ENCODE data around the gene LRIG2. TPM values are rescaled to one million over a fixed set of nuclear protein-coding genes. Genes with fewer than 3 reads are reported as not detected.

The LRIG2 gene
- total RNA-seq, 1 experiment from 2014 or later: 23.2 TPM

DNA sequence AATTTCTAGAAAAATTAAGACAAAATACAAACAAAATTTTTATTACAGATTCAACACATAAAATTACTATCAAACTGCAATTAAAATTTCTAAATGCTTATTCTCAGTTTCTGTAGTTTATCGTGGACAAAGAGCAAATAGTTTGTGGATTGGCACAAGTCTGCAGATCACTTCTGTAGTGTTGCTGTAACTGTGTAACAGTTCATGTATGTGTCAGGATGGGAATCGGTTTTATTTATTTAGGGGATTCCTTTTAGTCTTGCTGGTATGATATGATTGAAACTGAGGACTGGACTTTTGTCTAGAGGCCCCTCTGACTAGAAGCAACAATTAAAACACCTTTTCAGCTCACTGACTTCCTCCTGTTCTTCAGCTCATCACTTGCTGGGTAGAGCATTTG lies 60.8 kb downstream of the LRIG2 start:
- Histone ChIP-seq H3K4me2 (ENCODE audit: insufficient read depth, insufficient read length, low read length) (no peak overlapping the region), H2BK5ac (ENCODE audit: insufficient read length, low read length) (no peak overlapping the region), H4K5ac (ENCODE audit: insufficient read length, low read depth, low read length) (no peak overlapping the region), H2BK20ac (ENCODE audit: low read depth, low read length, poor library complexity, severe bottlenecking) (no peak overlapping the region), H2AFZ (ENCODE audit: low read length) (no peak overlapping the region), H3K4ac (ENCODE audit: low read depth, low read length) (no peak overlapping the region), H2BK15ac (ENCODE audit: low read depth, low read length) (no peak overlapping the region), H3K79me2 (ENCODE audit: insufficient read depth, low read length) (no peaks in the 10 kb centered on the region), H2BK120ac (ENCODE audit: low read depth, low read length, poor library complexity, severe bottlenecking) (no peak overlapping the region), H4K20me1 (ENCODE audit: control insufficient read depth, insufficient read depth, insufficient read length) (no peaks in the 10 kb centered on the region), H3K23ac (ENCODE audit: insufficient read length, low read depth, low read length) (no peak overlapping the region), H4K91ac (ENCODE audit: insufficient read length, low read depth, low read length) (no peak overlapping the region), H3K79me1 (ENCODE audit: insufficient read depth, low read depth, low read length, poor library complexity, severe bottlenecking) (no peaks in the 10 kb centered on the region), H3K9ac (ENCODE audit: extremely low read depth, insufficient read length, low read length) (no peak overlapping the region), H3K27ac (ENCODE audit: insufficient read length, low read depth, low read length) (no peak overlapping the region), H3K56ac (ENCODE audit: insufficient read length, low read depth, low read length) (no peak overlapping the region), H3K4me1 (ENCODE audit: insufficient read depth, low read length) (no peaks in the 10 kb centered on the region), H3K23me2 (ENCODE audit: insufficient read length, low read depth, low read length, poor library complexity, severe bottlenecking) (no peaks in the 10 kb centered on the region), H4K8ac (replicated peaks; ENCODE audit: insufficient read length, low read depth, low read length) (no peak overlapping the region), H3K9me3 (ENCODE audit: control insufficient read depth, low read depth, low read length) (no peaks in the 10 kb centered on the region), H3T11ph (ENCODE audit: low read length) (no peak overlapping the region), H3K18ac (ENCODE audit: insufficient read length, low read depth, low read length) (no peak overlapping the region), H2AK5ac (ENCODE audit: insufficient read length, low read length) (no peak overlapping the region), H3K14ac (ENCODE audit: insufficient read depth, low read length) (no peak overlapping the region), H2BK12ac (ENCODE audit: insufficient read length, low read depth, low read length) (no peak overlapping the region), H3K27me3 (ENCODE audit: insufficient read depth, low read length) (no peaks in the 10 kb centered on the region)
- H3K36me3 Mint-ChIP-seq (ENCODE audit: insufficient read depth in 1 of 3, low read depth in 3 of 3): peaks cover 0 to 15% (median 1%) of the 10 kb centered on the region in 3 experiments; a peak in 4 of 7 replicates
- H3K4me3 Mint-ChIP-seq: no peak overlapping the region
- peaks cover 10% of the 10 kb centered on the region in 2 experiments for H3K4me1 Mint-ChIP-seq
- no peaks in the 10 kb centered on the region; a peak in 1 of 5 replicates for H3K9me3 Mint-ChIP-seq
- no peak for DNase-seq
- TF ChIP-seq, protein P1, sequence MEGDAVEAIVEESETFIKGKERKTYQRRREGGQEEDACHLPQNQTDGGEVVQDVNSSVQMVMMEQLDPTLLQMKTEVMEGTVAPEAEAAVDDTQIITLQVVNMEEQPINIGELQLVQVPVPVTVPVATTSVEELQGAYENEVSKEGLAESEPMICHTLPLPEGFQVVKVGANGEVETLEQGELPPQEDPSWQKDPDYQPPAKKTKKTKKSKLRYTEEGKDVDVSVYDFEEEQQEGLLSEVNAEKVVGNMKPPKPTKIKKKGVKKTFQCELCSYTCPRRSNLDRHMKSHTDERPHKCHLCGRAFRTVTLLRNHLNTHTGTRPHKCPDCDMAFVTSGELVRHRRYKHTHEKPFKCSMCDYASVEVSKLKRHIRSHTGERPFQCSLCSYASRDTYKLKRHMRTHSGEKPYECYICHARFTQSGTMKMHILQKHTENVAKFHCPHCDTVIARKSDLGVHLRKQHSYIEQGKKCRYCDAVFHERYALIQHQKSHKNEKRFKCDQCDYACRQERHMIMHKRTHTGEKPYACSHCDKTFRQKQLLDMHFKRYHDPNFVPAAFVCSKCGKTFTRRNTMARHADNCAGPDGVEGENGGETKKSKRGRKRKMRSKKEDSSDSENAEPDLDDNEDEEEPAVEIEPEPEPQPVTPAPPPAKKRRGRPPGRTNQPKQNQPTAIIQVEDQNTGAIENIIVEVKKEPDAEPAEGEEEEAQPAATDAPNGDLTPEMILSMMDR (conservative IDR thresholded peaks at IDR 0.05): no peak
- H3K27me3 Mint-ChIP-seq (ENCODE audit: low read depth): no peaks in the 10 kb centered on the region; the same call in 1 of the 2 replicates
- no peak overlapping the region for H3K27ac Mint-ChIP-seq
- WGBS (ENCODE audit: extremely low coverage, insufficient read length, low lambda C conversion rate): no CpG with 5 or more reads among the region's 2 CpGs
